HG03565 (cell line): ENCODE measurements around the gene XPC.

Experiments used
- ATAC-seq: cut with Tn5 transposase; IDR thresholded peaks from one replicate; pipeline ENCODE4 v1.9.1; 2021; ENCODE audit warnings: mild to moderate bottlenecking, moderate library complexity; ENCODE audit not compliant: unreplicated experiment

Gene XPC

DNA sequence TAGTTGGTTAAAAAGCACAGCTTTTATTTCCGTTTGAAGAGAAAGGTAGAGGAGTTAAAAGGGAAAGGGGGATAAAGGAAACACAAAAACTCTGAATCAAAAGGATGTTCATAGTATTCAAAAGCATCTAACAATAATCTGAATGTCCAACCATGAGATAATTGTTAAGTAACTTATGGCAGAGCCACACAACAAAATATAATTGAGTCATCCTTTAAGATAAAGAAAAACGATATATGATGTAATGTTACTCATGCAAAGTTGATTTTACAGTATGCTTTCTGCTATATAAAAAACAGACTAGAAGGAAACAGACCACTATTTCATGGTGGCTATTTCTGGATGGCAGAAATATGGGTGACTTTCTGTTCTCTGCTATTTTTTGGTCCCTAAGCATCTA, 3.9 kb downstream of the XPC start:
- ATAC-seq, result no peak

DNA sequence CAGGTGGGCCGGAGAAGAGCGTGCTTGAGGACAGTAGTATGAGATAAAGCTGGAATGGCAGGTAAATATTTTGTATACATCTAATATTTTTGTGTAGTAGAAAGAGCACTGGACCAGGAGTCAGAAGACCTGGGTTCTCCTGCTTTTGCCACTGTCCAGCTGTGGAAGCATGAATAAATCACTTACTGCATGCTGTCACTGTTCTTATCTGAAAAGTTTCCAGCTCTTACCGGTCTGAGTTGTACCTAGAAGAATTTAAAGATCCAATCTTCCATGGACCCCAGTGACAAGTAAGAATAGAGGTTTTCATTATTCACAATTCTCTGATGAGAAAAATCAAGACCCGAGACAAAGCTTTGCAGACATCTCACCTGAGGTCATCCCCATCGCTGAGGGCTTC, 5.9 kb downstream of the XPC start:
- no peak for ATAC-seq

DNA sequence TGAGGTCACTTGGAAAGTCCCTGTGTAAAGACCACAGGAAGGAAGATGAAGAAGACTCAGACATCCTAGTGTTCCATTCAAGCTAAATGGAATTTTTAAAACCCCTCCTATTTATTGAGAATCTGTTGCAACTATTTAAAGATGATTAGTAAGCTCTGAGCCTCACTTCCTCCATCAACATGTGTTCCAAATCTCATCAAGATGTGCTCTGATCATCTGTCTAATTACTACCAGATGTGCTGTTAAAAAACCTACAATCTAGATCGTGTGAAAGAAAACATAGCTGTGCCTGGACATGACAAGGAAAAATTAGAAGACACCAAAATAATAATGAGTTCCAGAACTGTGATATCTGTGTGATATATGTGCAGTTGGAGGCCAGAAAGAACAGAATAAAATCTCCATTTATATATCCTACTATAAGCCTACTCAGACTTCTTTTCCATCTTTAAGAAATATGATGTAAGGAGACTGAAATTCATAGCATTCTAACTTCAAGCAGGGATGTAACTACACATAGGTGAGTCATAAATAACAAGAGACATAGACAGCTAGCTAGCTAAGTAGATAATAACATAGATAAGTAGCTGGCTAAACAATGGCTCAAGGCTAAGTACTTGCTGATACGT, 7.8 kb downstream of the XPC start:
- no peak for ATAC-seq

DNA sequence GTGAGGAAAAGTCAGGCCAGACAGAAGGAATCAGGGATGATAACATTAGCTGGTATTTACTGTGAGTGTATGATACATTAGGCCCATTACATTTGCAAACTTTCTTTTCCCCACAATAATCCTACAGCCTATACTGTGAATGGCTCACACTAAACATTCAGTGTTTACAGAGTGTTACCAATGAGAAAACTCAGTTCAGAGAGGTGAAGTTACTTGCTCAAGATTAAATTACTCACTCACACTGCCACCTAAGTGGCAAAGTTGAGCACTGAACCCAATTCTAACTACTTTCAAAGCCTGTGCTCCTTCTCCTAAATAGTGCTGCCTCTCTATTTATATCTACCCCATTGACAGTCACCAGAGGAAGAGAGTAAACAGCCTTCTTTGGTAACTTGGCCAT, 8.5 kb downstream of the XPC start:
- ATAC-seq, result no peak

DNA sequence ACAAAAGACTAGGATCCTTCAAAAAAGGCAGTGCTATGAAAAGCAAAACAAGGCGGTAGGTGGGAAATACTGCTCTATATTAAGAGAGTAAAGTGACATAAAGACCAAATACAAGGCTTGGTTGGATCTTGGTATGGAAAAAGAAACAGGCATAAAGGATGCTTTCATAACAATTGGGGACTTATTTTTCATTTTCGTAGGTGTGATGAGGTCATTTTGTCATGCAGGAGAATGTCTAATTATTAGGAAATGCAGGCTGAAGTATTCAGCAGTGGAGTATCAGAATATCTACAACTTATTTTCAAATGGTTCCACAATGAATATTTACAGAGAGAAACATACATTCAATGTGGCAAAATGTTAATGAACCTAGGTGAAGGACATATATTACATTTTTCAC, 9.0 kb downstream of the XPC start:
- ATAC-seq, result no peak

DNA sequence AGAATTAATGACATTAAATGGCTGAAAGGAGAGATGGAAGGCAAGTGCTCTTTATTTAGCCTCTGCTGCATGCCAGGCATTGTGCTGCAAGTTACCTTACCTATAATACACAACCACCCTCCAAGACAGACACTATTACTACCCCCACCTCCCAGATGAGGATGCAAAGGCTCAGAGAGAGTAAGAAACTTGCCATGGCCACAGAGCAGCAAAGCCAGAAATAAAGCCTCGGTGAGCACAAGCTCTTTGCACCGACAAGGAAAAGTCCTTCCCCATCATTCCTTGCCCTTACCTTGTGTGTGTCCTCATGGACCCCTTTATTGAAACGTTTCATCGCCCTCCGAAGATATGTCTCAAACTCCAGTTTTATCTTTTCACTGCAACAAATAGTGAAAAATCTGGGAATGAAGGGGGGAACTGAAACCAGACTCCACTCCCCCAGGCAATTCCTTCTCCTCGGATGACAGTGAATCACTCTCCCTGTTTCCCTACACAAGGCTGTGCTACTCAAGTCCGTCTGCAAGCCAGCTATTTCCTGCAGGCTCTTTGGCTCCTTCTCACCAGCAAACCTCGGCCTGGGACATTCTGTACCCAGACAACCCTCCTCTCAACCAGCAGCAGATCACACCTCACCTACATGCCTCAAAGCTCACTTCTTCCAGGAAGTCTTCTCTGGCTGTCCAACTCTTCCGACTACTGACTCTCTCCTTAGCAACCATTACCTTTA, 11.4 kb downstream of the XPC start:
- ATAC-seq, result no peak

DNA sequence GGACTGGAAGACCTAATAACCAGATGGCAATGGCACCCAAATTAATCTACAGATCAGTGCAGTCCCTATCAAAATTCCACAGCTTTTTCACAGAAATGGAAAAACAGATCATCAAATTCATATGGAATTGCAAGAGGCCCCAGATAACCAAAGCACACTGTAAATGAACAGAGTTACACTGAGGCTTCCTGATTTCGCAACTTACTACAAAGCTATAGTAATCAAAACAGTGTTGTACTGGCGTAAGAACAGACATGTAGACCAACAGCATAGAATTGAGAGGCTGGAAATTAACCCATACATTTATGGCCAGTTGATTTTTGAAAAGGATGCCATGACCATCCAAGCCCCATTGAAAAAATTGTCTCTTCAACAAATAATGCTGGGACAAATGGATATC, 16.2 kb downstream of the XPC start:
- ATAC-seq, result no peak

DNA sequence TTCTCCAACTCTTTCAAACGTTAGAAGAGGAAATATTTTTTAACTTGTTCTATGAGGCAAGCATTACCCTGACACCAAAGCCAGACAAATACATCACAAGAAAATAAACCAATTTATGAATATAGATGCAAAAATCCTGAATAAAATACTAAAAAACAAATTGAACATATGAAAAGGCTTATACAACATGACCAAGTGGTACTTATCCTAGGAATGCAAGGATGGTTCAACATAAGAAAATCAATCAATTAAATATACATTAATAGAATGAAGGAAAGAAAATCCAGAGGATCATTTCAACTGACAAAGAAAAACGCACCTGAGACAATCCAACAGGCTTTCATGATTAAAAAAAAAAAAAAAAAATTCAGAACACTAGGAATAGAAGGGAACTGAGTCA, 17.1 kb downstream of the XPC start:
- ATAC-seq, result no peak

DNA sequence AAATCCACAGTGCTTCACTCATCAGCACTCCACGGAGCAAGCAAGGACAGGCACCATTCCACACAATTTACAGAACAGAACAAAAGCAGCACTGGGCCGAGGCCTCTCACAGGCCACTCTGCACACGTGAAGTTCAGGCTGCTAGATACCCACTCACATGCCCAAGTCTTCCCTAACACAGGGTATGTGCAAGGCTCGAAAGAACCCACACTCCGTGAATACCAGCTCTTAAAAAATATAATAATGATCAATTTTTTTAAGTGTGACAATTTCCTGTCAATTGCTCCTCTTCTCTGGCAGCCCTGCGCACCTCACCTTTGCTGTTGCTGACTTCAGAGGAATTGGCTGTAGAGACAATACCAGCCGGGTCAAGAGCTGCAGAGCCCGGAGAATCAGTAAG, 19.0 kb downstream of the XPC start:
- ATAC-seq, result no peak

DNA sequence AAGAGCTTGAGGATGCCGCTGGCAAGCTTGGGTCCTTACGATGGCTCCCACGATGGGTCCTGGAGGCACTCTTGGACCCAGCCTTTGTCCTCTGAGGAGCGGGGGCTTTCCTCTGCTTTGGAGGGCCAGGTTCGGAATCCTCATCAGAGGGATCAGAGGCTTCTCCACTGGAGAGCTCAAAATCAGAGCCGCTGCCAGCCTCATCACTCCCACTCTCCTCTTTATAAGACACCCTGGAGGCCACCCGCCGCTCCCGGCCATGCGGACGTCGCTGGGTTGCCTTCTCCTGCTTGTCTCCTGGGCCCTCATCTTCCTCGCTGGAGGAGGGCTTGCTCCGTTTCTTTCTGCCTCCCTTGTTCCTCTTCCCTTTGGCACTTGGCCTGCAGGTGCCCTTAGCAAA, 20.0 kb downstream of the XPC start:
- no peak for ATAC-seq

DNA sequence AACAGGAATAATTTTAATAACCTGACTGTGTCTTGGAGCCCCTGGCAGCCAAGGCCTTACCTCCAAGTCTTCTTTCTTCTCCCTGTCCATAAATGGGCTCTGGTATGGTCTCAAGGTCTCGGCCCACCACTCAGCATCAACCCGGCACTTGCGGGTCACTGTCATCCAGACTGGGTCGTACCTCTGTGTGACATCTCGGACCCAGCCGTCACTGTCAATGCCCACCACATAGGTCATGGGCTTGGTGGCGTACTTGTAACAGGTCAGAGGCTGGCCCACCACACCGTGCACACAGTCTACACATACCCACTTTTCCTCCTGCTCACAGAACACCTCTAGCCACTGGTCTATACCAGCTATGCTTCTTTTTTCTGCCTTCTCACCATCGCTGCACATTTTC, 20.4 kb downstream of the XPC start:
- no peak for ATAC-seq

DNA sequence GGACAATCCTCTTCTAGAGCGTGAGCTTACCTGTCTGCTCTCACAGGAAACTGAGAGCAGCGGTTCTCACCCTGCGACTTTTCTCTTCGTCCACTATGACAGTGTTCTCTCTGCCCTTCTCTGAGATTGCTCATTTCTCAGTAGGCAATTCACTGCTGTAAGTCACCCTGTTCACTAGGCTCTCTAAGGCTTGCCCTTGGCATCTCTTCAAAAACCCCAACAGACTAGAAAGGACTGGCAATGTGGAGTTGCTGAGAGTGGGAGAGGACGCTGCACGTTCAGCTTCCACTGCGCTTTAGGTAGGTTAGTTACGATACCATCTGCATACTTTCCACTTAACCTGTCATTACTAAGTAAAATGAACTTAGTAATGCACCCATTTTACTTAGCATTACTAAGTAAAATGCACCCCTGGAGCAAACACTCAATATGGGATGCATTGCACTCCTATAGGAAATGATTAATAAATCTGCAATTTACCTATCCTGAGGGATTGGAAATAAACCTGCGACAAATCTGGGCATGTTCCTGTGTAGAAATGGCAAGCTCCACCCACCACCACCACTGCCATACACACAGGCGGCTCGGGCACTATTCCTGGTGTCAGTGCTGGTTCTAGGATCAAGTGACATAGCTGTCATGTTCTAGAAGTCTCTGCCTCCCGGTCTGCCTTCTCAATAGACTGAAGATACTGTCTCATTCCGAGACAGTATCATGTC, 21.4 kb downstream of the XPC start:
- ATAC-seq, result no peak

DNA sequence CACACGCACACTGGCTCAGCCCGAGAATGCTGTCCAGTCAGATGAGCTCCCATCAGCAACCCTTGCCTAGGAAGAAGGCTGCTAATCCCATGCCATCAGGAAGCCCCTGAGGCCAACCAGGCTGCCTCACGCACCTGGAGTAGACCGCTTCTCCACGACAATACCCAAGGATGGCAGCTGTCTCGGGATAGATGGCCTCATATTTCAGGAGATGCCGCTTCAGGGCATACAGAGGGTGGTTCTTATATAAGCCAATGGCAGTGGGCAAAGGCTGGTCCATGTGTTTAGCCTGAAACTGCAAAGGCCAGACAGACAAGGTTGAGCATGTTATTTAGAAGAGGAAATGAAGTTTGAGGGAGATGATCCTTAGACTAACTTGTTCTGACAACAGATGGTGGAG, 22.2 kb downstream of the XPC start:
- ATAC-seq, result no peak

DNA sequence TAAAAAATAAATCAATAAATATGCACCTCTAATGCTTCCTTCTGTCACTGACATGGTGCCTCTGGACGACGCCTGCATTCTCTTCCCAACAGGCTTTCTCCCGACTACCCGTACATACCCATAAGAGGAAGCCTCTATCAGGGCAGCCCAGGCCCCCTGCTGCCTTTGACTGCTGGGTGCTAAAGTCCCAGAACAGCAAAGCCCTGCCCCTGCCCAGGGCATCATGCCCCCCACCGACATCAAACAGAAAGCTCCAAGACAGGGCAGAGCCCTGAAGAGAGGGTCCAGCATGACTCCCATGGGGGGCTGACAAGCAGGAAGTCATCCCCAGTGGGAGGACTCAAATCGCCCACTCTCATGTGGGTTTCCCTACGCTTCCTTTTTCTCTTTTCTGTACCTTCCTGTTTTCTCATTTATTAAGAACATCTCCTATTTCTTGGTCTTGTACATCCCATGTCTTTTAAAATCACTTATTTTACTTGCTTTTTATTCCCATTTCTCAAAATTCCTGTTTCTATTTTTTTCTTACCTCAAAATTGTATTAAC, 23.4 kb downstream of the XPC start:
- no peak for ATAC-seq

DNA sequence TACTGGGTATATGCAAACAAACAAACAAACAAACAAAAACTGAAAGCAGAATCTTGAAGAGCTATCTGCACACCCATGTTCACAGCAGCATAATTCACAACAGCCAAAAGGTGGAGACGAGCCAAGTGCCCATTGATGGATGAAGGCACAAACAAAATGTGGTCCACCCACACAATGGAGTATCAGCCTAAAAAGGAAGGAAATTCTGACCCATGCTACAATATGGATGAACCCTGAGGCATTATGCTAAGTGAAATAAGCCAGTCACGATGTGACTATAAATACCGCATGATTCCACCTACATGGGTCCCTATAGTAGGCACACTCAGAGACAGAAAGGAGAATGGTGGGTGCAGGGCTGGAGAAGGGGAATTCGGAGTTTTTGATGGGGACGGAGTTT, 24.1 kb downstream of the XPC start:
- ATAC-seq, result no peak

DNA sequence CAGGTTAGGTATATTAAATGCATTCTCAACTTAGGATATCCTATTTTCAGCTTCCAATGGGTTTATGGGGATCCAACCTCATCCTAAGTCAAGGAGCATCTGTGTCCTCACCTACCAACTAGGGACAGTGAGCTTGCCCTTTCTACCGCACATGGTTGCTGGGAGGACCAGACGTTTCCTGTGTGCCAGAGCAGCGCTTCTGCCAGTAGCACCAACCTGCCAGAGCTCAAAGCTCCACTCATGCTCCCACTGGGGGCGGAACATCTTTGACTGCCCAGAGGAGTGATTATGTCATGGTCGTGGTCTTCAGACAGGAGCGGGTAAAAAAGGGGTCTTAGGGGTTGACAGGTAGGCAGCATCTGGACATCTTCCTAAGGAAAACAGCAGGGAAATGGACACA, 24.7 kb downstream of the XPC start:
- ATAC-seq, result no peak

DNA sequence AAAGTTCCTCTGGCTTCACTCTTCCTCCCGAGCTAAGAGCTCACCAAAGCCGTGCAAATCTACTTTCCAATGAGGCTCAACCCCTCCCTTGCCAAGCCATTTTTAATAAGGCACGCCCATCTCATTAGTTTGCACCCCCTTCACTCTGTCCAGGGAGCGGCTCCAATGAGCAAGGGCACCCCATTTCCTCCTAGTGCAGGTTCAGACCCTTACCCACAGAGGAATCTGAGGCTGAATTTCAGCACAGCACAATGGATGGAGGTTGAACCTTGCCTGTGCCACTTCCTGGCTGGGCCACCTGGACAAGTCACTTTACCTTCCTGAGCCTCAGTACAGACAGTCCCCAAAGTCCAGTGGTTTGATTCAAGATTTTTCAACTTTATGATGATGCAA, 25.4 kb downstream of the XPC start:
- ATAC-seq, result no peak

DNA sequence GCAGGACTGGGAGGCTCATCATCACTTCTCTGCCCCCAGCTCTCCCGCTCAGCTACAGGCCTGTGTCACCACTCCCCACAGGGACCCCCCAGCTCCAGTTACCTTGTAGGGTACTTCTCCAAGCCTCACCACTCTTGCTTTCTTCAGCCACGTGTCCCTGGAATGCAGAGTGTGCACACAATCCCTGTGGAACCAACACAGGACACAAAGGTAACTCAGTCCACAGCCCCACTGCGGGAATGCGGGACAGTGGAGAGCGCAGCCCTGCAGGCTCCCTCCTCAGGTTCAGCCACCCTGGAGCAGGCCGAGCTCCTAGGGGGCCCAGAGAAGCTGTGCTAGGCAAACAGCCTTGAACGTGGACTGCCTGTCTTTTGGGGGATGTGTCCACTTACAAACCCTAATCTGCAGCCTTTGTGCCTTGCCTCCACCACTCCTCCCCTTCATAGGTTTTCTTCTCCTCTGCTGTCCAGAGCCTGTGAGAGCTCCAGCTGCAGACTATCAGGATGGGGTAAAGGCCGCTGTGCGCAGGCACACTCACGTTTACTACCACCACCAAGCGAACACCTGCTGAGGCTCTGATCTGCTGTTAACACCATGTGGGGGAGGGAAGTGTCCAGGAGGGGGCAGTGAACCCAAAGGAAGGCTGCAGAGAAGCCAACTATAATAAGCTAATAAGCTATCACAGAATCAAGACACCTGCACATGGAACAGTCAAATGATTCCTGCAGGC, 26.0 kb downstream of the XPC start:
- no peak for ATAC-seq

DNA sequence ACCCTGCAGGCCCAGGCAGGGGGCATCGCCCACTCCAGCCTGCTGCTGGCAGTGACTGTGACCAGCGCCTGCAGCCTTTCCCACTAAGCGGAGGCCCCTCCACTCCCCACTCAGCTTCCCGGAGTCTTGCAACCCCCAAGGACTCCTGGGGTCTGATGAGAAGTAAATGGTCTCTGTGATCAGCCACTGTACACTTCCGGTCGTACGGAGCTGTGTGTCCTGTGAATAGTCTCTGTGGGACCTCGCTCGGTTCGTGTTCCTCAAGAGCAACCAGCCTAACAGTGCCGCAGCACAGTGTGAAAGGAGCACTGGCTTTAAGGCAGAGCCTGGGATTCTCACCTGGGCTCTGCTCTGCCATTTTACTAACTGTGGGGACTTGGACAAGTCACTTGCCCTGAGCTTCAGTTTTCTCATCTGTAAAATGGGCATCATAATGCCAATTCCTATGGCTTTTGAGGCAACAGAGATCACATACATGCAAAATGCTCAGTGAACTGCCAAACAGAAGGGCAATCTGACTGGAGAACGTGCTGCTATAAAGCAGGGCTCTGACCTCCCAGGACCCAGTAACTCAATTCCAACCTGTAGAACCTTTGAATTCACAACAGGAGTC, 26.8 kb downstream of the XPC start:
- ATAC-seq, result no peak

DNA sequence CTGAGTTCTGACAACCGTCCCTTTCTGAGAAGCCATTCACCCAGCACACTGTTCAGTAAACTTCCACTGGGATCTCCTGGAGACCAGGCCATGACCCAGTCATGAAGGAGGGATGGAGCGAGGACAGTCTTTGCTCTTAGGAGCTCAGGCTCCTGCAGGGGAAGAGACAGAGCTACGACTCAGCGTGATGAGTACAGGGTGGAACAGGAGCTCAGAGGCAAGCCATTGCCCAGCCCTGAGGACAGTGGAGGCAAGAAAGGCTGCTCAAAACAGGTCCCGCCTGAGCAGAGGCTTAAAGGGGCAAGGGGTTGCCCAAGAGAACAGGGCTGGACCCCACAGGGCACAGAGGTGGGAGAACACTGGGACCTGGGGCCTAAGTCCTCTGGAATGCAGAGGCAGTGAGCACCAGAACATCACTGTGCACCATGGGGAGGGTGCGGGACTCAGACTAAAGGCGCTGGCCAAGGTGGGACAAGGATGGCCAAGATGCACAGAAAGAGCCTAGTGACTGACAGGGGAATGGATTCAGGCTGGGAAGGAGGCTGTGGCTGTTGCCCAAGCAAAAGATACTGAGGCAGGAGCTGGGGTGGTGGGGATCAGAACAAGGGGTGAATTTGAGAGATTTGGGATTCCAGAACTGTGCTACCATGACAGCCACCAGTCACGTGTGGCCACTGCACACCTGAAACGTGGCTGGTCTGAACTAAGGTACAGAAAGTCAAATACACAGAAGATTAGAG, 27.7 kb downstream of the XPC start:
- no peak for ATAC-seq
